GM21619 (cell line): ENCODE data around the gene KLHL21.

Experiments
- ATAC-seq: cut with Tn5 transposase; IDR thresholded peaks from one replicate; pipeline ENCODE4 v1.9.1; 2021; ENCODE audit not compliant: unreplicated experiment

KLHL21 gene

DNA sequence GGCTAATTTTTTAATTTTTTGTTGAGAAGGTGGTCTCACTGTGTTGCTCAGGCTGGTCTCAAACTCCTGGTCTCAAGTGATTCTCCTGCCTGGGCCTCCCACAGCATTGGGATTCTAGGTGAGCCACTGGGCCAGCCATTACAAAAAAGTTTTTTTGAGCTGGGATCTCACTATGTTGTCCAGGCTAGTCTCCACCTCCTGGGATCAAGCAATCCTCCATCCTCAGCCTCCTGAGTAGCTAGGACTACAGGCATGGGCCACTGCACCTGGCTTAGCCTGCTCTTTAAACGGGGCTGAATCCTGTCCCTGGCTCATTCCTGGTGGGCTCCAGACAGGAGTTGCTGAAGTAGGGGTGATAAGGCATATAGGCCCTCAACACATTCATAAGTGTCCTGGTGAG lies 45.1 kb downstream of the KLHL21 start:
- no peak for ATAC-seq

DNA sequence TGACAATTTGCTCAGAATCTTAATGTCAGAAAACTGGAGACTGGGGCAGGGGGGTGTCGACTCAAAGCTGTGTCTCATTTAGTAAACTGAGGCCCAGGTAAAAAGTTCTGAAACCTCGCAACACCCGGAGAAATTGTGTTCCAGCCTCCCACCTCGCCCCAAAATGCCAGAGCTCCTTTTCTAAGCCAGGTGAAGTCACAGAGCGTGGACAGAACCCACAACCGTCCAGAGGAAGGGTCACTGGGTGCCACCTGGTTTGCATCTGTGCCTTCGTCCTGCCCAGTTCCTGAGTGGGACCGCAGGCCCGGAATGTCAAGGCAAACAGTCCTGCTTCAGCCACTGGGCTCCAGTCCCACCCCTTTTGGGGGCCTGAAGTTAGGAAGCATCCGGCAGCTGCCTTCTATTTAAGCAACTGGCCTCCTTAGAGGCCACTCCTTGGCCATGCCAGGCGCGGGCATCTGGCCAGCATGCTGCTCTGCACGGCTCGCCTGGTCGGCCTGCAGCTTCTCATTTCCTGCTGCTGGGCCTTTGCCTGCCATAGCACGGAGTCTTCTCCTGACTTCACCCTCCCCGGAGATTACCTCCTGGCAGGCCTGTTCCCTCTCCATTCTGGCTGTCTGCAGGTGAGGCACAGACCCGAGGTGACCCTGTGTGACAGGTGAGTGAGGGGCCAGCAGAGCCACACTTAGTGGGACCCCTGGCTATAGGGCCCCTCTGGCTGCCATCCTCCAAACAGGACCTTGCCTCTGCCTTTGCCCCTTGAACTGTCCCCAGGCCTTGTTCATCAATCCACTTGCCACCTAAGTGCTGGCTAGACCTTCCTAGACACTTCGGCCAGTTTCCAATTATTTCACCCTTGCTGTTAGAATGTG lies 47.5 kb downstream of the KLHL21 start, which contains the start of gene TAS1R1:
Gene TAS1R1 (plus strand): TSS at position 401 of the 872 bp plus-strand sequence. CDS start 67 bp downstream, at position 468.
- no peak for ATAC-seq

DNA sequence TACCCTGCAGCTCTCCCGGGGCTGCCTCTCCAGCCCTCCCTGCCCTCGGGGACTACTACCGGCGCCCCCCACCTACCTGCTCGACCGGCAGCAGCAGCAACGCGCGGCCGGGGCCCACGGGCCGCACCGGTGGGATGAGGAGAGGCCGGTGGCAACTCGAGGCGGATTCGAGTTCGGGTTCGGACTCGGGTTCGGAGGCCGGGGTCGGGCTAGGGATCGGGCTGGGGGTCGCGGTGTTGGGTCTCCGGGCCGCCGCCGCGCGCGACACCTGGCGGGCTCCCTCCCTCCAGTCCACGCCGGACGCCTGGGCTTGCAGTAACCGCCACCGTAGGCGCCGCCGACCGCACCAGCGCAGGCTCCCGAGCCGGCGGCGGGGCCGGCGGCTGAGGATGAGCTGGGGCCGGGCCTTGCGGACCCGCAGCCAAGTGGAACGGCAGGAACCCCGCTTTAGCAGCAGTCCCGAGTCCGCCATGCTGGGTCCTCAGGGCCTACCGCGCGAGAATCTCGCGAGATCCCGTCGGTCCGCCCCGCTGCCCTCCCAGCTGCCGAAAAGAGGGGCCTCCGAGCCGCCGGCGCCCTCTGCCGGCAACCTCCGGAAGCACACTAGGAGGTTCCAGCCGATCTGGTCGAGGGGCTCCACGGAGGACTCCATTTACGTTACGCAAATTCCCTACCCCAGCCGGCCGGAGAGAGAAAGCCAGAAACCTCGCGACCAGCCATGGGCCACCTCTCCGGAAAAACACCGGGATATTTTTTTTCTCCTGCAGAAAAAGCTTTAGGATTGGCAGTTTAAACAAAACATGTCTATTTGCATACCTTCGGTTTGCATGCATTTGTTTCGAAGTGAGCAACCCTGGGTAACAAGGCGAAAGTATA lies 48.4 kb downstream of the KLHL21 start, which contains the start of gene NOL9:
Gene NOL9 (minus strand): TSS at position 483 of the 876 bp plus-strand sequence. CDS start 11 bp downstream, at position 472.
- peak; percentile 92 for ATAC-seq

DNA sequence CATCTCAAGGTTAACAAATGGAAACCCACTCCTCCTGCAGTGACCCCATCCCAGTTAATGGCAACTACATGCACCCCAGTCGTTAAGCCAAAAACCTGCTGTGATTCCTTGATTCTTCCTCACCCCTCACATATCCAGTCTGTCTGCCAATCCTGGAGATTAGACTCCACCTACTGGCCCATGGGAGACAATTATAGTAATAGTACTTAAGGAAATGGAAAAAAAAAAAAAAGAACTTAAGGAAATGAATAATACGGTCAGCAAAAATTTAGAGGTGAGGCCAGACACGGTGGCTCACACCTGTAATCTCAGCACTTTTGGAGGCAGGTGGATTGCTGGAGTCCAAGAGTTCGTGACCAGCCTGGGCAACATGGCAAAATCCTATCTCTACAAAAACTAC lies 55.4 kb downstream of the KLHL21 start:
- no peak for ATAC-seq

DNA sequence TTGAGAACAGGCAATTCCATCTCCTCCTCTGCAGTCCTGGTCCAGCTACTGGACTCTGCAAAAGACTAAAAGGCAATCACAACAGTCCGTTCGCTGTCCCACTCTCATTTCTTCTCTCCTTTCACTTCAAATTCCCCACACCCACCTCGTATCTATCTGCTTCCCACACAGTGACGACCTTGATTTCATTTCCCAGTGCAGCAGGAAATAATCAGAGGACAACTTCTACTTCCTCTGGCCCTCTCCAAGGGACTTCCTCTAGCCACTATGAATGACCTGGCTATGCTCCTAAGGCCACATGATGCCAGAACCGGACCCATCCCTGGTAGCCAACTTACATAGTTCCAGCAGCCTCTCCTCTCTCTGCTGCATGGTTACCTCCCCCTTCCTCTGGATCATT lies 56.3 kb downstream of the KLHL21 start:
- ATAC-seq = no peak

DNA sequence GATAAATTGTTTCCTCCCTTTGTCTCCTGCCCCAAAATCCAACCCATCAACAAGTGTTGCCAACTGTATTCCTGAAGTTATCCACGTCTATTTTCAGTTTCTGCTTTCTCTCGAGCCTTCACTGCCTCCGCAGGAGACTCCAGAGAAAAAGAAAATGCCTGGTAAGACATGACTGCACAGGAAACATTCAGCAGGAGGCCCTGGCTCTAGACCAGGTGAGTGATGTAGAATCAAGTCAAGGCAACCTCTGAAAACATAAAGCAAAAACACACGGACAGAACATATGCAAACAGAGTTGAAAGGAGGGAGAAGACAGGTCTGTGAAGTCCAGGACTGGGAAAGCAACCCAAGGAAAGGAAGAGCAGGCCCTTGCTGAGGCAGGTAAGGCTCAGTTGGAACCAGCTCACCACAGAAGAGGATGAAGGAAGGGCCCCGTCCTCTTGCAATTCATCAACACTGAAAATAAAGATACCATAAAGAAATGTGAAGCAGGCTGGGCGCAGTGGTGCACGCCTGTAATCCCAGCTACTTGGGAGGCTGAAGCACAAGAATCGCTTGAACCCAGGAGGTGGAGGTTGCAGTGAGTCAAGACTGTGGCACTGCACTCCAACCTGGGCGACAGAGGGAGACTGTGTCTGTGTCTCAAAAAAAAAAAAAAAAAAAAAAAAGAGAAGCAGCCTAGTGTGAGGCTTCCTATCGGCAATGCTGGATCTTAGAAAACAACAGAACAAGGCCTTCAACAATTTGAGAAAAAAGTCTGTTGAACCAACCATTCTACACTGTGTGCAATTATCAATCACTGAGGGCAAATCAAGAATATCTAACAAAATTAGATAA lies 57.2 kb downstream of the KLHL21 start:
- ATAC-seq = no peak

DNA sequence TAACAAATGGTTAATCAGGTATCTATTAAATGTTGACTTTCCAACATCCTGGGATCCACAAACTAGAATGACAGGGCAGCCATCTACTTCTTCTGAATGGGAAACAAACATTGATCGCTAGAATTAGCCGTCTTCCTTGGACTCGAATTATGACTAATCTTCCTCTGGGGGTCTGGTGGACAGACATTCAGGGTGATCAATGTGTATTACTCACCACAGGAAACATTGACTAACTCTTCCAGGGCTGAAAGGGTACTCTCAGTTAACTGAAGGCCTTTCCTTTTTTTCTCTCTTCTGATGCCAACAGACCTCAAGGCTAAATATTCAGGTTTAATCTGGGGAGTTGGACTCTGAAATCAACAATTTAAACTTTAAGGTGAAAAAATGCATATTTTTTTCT lies 57.8 kb downstream of the KLHL21 start:
- ATAC-seq = no peak
